TTC549 (cell line): ENCODE data around the gene RPRD1A.
"Not testable (repeated sequence)": the region's sequence is repeated elsewhere in the genome, so short reads cannot be mapped to it uniquely, and the experiment has no call there.

ENCODE experiments used
- FAIRE-seq: peaks from 2 replicates; lab custom pipeline; 2012; peaks lifted over from hg19 to GRCh38; lab: Jason Lieb, UNC

RPRD1A gene

GRCh38 chr18:36025025-36025424 is 42.3 kb downstream of the RPRD1A start:
- FAIRE-seq, result no peak

- FAIRE-seq, result not testable (repeated sequence)
These were observed 43.1 kb downstream of the RPRD1A start for GRCh38 chr18:36024241-36024640.

- FAIRE-seq, result no peak
These were observed 44.0 kb downstream of the RPRD1A start for GRCh38 chr18:36023336-36023735.

GRCh38 chr18:36020174-36020711 is 47.1 kb downstream of the RPRD1A start:
- FAIRE-seq, result no peak

- FAIRE-seq, result no peak
These were observed 50.1 kb downstream of the RPRD1A start for GRCh38 chr18:36017232-36017631.

- no peak for FAIRE-seq
These were observed 51.7 kb downstream of the RPRD1A start for GRCh38 chr18:36015629-36016028.

GRCh38 chr18:36012891-36013290 is 54.5 kb downstream of the RPRD1A start:
- FAIRE-seq, result no peak

- FAIRE-seq, result no peak
These were observed 58.1 kb downstream of the RPRD1A start for GRCh38 chr18:36009214-36009613.

- no peak for FAIRE-seq
These were observed 60.4 kb downstream of the RPRD1A start for GRCh38 chr18:36006997-36007396.

GRCh38 chr18:35999925-36000324 is 67.4 kb downstream of the RPRD1A start:
- FAIRE-seq, result no peak

GRCh38 chr18:35998967-35999366 is 68.4 kb downstream of the RPRD1A start:
- no peak for FAIRE-seq

- FAIRE-seq, result no peak
These were observed 74.3 kb downstream of the RPRD1A start for GRCh38 chr18:35993013-35993412.

GRCh38 chr18:35991696-35992095 is 75.7 kb downstream of the RPRD1A start:
- no peak for FAIRE-seq

- no peak for FAIRE-seq
These were observed 83.5 kb downstream of the RPRD1A start for GRCh38 chr18:35983818-35984217.

GRCh38 chr18:35983147-35983546 is 84.2 kb downstream of the RPRD1A start:
- FAIRE-seq, result no peak

- no peak for FAIRE-seq
These were observed 84.8 kb downstream of the RPRD1A start for GRCh38 chr18:35982409-35983114.

- no peak for FAIRE-seq
These were observed 88.2 kb downstream of the RPRD1A start for GRCh38 chr18:35979112-35979511.

GRCh38 chr18:35974181-35974580 is 93.2 kb downstream of the RPRD1A start:
- no peak for FAIRE-seq

- FAIRE-seq, result no peak
These were observed 93.7 kb downstream of the RPRD1A start for GRCh38 chr18:35973650-35974049.

- no peak for FAIRE-seq
These were observed 95.0 kb downstream of the RPRD1A start, which contains the start of gene RMP24 for GRCh38 chr18:35972197-35973000. RMP24 (plus strand) TSS chr18:35972679.

GRCh38 chr18:35971661-35972196 is 95.6 kb downstream of the RPRD1A start:
- no peak for FAIRE-seq

GRCh38 chr18:35969676-35970075 is 97.7 kb downstream of the RPRD1A start:
- no peak for FAIRE-seq

- FAIRE-seq, result no peak
These were observed 99.0 kb downstream of the RPRD1A start for GRCh38 chr18:35968278-35968880.
